ENCODE measurements around the gene SMLR1.

- TF ChIP-seq CTBP1 (IDR thresholded peaks at IDR 0.05; ENCODE audit: borderline replicate concordance) (no peak), POLR3G (IDR thresholded peaks at IDR 0.05; ENCODE audit: extremely low read depth, insufficient read length, insufficient replicate concordance) (no peak), SMARCA5 (IDR thresholded peaks at IDR 0.05) (no peak), CTCF (IDR thresholded peaks at IDR 0.05 in 2 of 3, conservative IDR thresholded peaks at IDR 0.05 in 1 of 3; ENCODE audit: insufficient read depth in 2 of 3, low read depth in 1 of 3, low read length in 3 of 3) (no peak), ZBTB43 (CRISPR knock-in tag; IDR thresholded peaks at IDR 0.05) (no peak), TFAP4 (CRISPR knock-in tag; IDR thresholded peaks at IDR 0.05; ENCODE audit: borderline replicate concordance) (no peak), POLR2A (conservative IDR thresholded peaks at IDR 0.05) (no peak), EP300 (IDR thresholded peaks at IDR 0.05; ENCODE audit: low read length) (no peak), JUND (IDR thresholded peaks at IDR 0.05; ENCODE audit: borderline replicate concordance, low read depth, low read length) (no peak), JUND (tag; IDR thresholded peaks at IDR 0.05; ENCODE audit: borderline replicate concordance, low read depth, low read length) (no peak)
Observed at GRCh38 chr6:130853555-130854183, 26.5 kb downstream of the SMLR1 start.

Data from K562 (cell line).